HG03066 (cell line): ENCODE measurements around the gene MGAT4B.

Experiments used
- ATAC-seq: cut with Tn5 transposase; IDR thresholded peaks from one replicate; pipeline ENCODE4 v1.9.1; 2021; ENCODE audit warnings: low read depth; ENCODE audit not compliant: unreplicated experiment

The MGAT4B gene

GRCh38 chr5:179749857-179750508, 56.7 kb downstream of the MGAT4B start:
- no peak for ATAC-seq

- ATAC-seq: no peak
These were observed 58.9 kb downstream of the MGAT4B start for GRCh38 chr5:179747811-179748210.
